ENCODE measurements around the gene PTPRD.
A peak's percentile ranks its signal among the peaks of the same experiment; 100 is the strongest.

The PTPRD gene

GRCh38 chr9:8895861-8896224 is 1717.0 kb downstream of the PTPRD start:
- no peak overlapping the region for H3K9ac ChIP-seq (ENCODE audit: insufficient read length)
- H3K4me3 ChIP-seq: no peak overlapping the region
- TF ChIP-seq EZH2 (IDR thresholded peaks at IDR 0.05): no peak
- TF ChIP-seq FOXP2 (optimal IDR thresholded peaks at IDR 0.05; ENCODE audit: control extremely low read depth, extremely low read length, insufficient read depth): no peak
- no peak for TF ChIP-seq POLR2AphosphoS5 (IDR thresholded peaks at IDR 0.05; ENCODE audit: borderline replicate concordance, low read depth, low read length)
- H3K27ac ChIP-seq: no peak overlapping the region
- no peaks in the 10 kb centered on the region for H3K9me3 ChIP-seq (ENCODE audit: low read depth, low read length)
- DNase-seq (ENCODE audit: low read depth, low spot score): peak; percentile 16
- H3K36me3 ChIP-seq (ENCODE audit: insufficient read depth, low read length): no peaks in the 10 kb centered on the region

- H3K36me3 ChIP-seq (ENCODE audit: insufficient read depth, low read length): no peaks in the 10 kb centered on the region
- no peak overlapping the region for H3K9ac ChIP-seq (ENCODE audit: insufficient read length)
- no peak overlapping the region for H3K27ac ChIP-seq
- no peak for DNase-seq (ENCODE audit: low read depth, low spot score)
- TF ChIP-seq POLR2AphosphoS5 (IDR thresholded peaks at IDR 0.05; ENCODE audit: borderline replicate concordance, low read depth, low read length) (no peak), EZH2 (IDR thresholded peaks at IDR 0.05) (no peak), FOXP2 (optimal IDR thresholded peaks at IDR 0.05; ENCODE audit: control extremely low read depth, extremely low read length, insufficient read depth) (no peak)
- H3K4me3 ChIP-seq: no peak overlapping the region
- H3K9me3 ChIP-seq (ENCODE audit: low read depth, low read length): no peaks in the 10 kb centered on the region
These were observed 1717.5 kb downstream of the PTPRD start for GRCh38 chr9:8895106-8895860.

GRCh38 chr9:8890695-8891094 is 1722.1 kb downstream of the PTPRD start:
- no peak for TF ChIP-seq EZH2 (IDR thresholded peaks at IDR 0.05)
- TF ChIP-seq POLR2AphosphoS5 (IDR thresholded peaks at IDR 0.05; ENCODE audit: borderline replicate concordance, low read depth, low read length): no peak
- H3K4me3 ChIP-seq: no peak overlapping the region
- DNase-seq (ENCODE audit: low read depth, low spot score): no peak
- H3K9me3 ChIP-seq (ENCODE audit: low read depth, low read length): no peaks in the 10 kb centered on the region
- H3K36me3 ChIP-seq (ENCODE audit: insufficient read depth, low read length): no peaks in the 10 kb centered on the region
- H3K27ac ChIP-seq: no peak overlapping the region
- H3K9ac ChIP-seq (ENCODE audit: insufficient read length): no peak overlapping the region

- DNase-seq (ENCODE audit: low read depth, low spot score): no peak
- Histone ChIP-seq H3K9ac (ENCODE audit: insufficient read length) (no peak overlapping the region), H3K27ac (no peak overlapping the region), H3K9me3 (ENCODE audit: low read depth, low read length) (no peaks in the 10 kb centered on the region), H3K36me3 (ENCODE audit: insufficient read depth, low read length) (no peaks in the 10 kb centered on the region), H3K4me3 (no peak overlapping the region)
- TF ChIP-seq POLR2AphosphoS5 (IDR thresholded peaks at IDR 0.05; ENCODE audit: borderline replicate concordance, low read depth, low read length) (no peak), EZH2 (IDR thresholded peaks at IDR 0.05) (no peak), FOXP2 (optimal IDR thresholded peaks at IDR 0.05; ENCODE audit: control extremely low read depth, extremely low read length, insufficient read depth) (no peak)
These were observed 1723.7 kb downstream of the PTPRD start for GRCh38 chr9:8889100-8889499.

GRCh38 chr9:8888591-8888990 is 1724.2 kb downstream of the PTPRD start:
- TF ChIP-seq EZH2 (IDR thresholded peaks at IDR 0.05) (no peak), POLR2AphosphoS5 (IDR thresholded peaks at IDR 0.05; ENCODE audit: borderline replicate concordance, low read depth, low read length) (no peak), FOXP2 (optimal IDR thresholded peaks at IDR 0.05; ENCODE audit: control extremely low read depth, extremely low read length, insufficient read depth) (no peak)
- DNase-seq (ENCODE audit: low read depth, low spot score): no peak
- no peaks in the 10 kb centered on the region for H3K9me3 ChIP-seq (ENCODE audit: low read depth, low read length)
- H3K36me3 ChIP-seq (ENCODE audit: insufficient read depth, low read length): no peaks in the 10 kb centered on the region
- H3K4me3 ChIP-seq: no peak overlapping the region
- H3K9ac ChIP-seq (ENCODE audit: insufficient read length): no peak overlapping the region
- H3K27ac ChIP-seq: no peak overlapping the region

- Histone ChIP-seq H3K36me3 (ENCODE audit: insufficient read depth, low read length) (no peaks in the 10 kb centered on the region), H3K4me3 (no peak overlapping the region), H3K27ac (no peak overlapping the region), H3K9me3 (ENCODE audit: low read depth, low read length) (no peaks in the 10 kb centered on the region), H3K9ac (ENCODE audit: insufficient read length) (no peak overlapping the region)
- TF ChIP-seq EZH2 (IDR thresholded peaks at IDR 0.05) (no peak), FOXP2 (optimal IDR thresholded peaks at IDR 0.05; ENCODE audit: control extremely low read depth, extremely low read length, insufficient read depth) (no peak), POLR2AphosphoS5 (IDR thresholded peaks at IDR 0.05; ENCODE audit: borderline replicate concordance, low read depth, low read length) (no peak)
- DNase-seq (ENCODE audit: low read depth, low spot score): no peak
These were observed 1725.4 kb downstream of the PTPRD start for GRCh38 chr9:8887369-8887768.

- no peaks in the 10 kb centered on the region for H3K36me3 ChIP-seq (ENCODE audit: insufficient read depth, low read length)
- H3K9ac ChIP-seq (ENCODE audit: insufficient read length): no peak overlapping the region
- no peak for TF ChIP-seq POLR2AphosphoS5 (IDR thresholded peaks at IDR 0.05; ENCODE audit: borderline replicate concordance, low read depth, low read length)
- no peak for TF ChIP-seq EZH2 (IDR thresholded peaks at IDR 0.05)
- no peak overlapping the region for H3K4me3 ChIP-seq
- no peaks in the 10 kb centered on the region for H3K9me3 ChIP-seq (ENCODE audit: low read depth, low read length)
- DNase-seq (ENCODE audit: low read depth, low spot score): no peak
- no peak overlapping the region for H3K27ac ChIP-seq
These were observed 1729.5 kb downstream of the PTPRD start for GRCh38 chr9:8883321-8883720.

GRCh38 chr9:8880060-8880459 is 1732.7 kb downstream of the PTPRD start:
- Histone ChIP-seq H3K9ac (ENCODE audit: insufficient read length) (no peak overlapping the region), H3K36me3 (ENCODE audit: insufficient read depth, low read length) (no peaks in the 10 kb centered on the region), H3K27ac (no peak overlapping the region), H3K9me3 (ENCODE audit: low read depth, low read length) (no peaks in the 10 kb centered on the region), H3K4me3 (no peak overlapping the region)
- TF ChIP-seq FOXP2 (optimal IDR thresholded peaks at IDR 0.05; ENCODE audit: control extremely low read depth, extremely low read length, insufficient read depth) (no peak), POLR2AphosphoS5 (IDR thresholded peaks at IDR 0.05; ENCODE audit: borderline replicate concordance, low read depth, low read length) (no peak), EZH2 (IDR thresholded peaks at IDR 0.05) (no peak)
- no peak for DNase-seq (ENCODE audit: low read depth, low spot score)

- DNase-seq (ENCODE audit: low read depth, low spot score): no peak
- TF ChIP-seq FOXP2 (optimal IDR thresholded peaks at IDR 0.05; ENCODE audit: control extremely low read depth, extremely low read length, insufficient read depth) (no peak), POLR2AphosphoS5 (IDR thresholded peaks at IDR 0.05; ENCODE audit: borderline replicate concordance, low read depth, low read length) (no peak), EZH2 (IDR thresholded peaks at IDR 0.05) (no peak)
- no peak overlapping the region for H3K4me3 ChIP-seq
- no peak overlapping the region for H3K27ac ChIP-seq
- H3K36me3 ChIP-seq (ENCODE audit: insufficient read depth, low read length): no peaks in the 10 kb centered on the region
- H3K9me3 ChIP-seq (ENCODE audit: low read depth, low read length): no peaks in the 10 kb centered on the region
- H3K9ac ChIP-seq (ENCODE audit: insufficient read length): no peak overlapping the region
These were observed 1733.5 kb downstream of the PTPRD start for GRCh38 chr9:8879284-8879683.
